ENCODE measurements around the gene LRRC4C.

GRCh38 chr11:41486424-41486823 is 27.0 kb upstream of the LRRC4C start:
- TF ChIP-seq CTCF (IDR thresholded peaks at IDR 0.05) = no peak
- TF ChIP-seq POLR2A (IDR thresholded peaks at IDR 0.05) = no peak
- no peak for TF ChIP-seq POLR2AphosphoS5 (IDR thresholded peaks at IDR 0.05)

Measured in gastroesophageal sphincter (tissue), 3 donors.